UCSD-AML1 (cell line): Measurements from ENCODE around the gene TTC39A.
"Not testable (repeated sequence)": the region's sequence is repeated elsewhere in the genome, so short reads cannot be mapped to it uniquely, and the experiment has no call there.

Experiments
- DNase-seq: peaks from one replicate; lab custom pipeline; 2025; ENCODE audit not compliant: unreplicated experiment; lab: John Stamatoyannopoulos, UW

The TTC39A gene

DNA sequence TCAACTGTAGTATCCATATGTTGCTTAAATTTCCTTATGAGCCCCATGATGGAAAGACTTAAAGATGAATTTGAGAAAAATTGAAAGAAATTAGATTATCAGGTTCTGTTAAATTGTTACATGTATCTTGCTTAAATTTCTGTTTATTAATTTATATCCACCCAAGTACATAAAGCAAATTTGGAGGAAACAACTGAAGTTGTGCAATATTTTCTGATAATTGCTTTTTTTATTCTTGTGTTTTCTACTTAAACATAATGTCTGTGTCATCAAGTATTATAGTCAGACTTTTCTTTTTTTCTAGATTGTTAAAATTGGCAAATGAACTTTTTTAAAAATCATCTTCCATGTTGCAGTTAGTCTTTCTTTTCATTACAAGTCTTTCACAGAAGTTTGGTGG is 57.4 kb downstream of the TTC39A start:
- DNase-seq, result no peak

DNA sequence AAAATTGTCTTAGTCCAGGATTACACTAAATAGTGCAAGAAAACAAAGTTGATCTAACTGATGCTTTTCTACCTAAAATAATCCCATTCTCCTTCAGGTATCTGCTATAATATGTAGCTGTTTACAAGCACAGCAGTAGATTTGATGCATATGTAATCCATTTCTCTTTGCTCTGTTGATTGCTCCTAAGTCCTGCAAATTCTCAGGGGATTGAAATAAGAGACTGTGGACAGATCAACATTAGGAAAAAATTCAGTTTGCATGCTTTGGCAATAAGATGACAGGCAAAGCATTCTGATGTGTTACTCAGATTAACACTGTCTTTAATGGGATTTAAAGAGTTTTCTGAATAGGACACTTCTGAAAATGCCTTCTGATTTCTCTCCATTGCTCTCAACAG is 59.6 kb downstream of the TTC39A start:
- no peak for DNase-seq

DNA sequence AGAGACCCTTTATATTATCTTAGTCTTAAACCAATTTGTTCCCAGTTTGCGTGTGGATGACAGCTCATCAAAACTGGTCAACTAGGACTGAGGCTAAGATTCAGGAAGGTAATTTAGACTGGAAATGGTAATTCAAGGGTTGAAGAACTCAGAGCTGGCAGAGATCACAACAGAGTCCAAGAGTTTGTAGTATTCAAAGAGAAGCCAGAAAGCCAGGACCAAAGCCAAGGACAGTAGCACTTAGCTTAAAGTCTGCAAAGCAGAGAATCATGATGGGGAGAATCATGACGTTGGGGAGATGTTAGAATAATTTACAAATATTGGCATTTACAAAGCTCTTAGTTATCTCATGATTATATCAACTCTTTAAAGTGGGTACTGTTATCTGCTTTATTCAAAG is 61.7 kb downstream of the TTC39A start:
- DNase-seq, result no peak

DNA sequence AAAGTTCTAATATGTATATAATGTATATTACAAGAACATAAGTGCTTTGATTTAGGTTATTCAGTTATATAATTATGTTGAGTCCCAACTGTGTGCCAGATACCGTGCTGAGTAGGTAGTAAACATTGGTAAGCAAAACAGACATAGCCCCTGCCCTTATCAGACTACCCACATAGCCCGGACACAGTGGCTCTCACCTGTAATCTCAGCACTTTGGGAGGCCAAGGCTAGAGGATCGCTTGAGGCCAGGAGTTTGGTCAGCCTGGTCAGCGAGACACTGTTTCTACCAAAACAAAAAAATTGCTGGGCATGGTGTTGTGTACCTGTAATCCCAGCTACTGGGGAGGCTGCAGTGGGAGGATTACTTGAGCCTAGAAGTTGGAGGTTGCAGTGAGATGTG is 63.6 kb downstream of the TTC39A start:
- DNase-seq, result no peak

DNA sequence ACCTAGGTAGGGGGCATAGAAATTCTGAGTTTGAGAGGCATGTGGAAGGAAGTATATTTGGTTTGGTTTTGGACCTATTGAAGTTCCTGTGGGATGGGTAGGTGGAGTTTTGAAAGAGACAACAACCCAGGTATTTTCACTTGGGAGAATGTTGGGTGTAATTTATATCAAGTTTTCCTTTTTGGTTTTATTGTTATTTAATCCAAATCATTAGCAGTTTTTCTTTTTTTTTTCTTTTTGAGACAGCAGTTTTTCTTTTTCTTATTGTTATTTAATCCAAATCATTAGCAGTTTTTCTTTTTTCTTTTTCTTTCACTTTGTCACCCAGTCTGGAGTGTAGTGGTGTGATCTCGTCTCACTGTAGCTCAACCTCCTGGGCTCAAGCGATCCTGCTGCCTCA is 64.2 kb downstream of the TTC39A start:
- no peak for DNase-seq

DNA sequence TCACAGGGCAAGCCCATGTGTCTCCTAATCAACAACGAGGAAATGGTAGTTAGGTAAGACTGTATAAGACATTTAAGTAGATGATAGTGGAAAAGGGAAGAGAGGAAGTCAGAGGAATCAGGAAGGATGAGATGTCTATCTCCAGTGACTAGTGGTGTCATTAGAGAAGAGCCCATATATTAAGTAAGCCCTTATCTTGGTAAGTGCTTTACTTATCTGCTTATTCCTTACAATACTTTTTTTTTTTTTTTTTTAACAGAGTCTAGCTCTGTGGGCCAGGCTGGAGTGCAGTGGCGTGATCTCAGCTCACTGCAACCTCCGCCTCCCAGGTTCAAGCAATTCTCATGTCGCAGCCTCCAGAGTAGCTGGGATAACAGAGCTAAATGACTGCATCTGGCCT is 64.7 kb downstream of the TTC39A start:
- DNase-seq, result no peak

DNA sequence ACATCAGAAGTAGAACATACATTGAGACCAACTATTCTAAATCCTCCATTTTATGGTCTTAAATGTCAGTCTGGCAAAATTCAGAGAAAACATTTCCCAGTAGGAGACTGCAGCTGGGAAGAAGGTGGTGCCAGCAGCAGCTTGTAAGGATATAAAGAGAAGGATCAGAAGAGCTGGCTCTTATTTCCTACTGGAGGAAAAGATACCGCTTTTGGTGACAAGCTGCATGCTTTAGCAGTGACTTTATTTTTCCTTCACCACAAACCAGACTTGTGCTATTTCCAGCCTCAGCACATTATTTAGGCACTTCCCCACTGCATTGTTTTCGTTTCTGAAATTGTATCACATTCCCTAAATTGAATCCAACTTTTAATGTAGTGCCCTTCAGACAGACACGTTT is 65.9 kb downstream of the TTC39A start:
- DNase-seq, result no peak

DNA sequence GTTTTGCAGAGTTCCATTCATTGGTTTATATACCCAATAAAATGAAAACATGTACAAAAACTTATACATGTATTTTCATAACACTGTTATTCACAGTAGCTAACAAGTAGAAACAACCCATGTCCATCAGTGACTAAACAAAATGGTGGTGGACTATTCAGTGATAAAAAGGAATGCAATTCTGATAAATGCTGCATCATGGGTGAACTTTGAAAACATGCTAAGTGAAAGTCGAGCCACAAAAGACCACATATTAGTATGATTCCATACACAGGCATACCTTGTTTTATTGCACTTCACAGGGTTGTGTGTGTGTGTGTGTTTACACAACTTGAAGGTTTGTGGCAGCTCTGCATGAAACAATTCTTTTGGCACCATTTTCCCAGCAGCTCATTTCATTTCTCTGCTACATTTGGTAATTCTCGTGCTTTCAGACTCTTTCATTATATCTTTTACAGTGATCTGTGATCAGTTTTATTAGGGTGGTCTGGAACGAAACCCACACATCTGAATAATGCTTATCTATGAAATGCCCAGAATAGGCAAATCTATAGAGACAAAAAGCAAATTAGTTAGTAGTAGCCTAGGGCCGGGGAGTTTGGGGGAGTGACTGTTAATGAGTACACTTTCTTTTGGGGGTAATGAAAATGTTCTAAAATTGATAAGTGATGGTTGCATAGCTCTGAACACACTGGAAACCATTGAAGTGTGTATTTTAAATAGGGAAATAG is 67.0 kb downstream of the TTC39A start:
- DNase-seq, result no peak

DNA sequence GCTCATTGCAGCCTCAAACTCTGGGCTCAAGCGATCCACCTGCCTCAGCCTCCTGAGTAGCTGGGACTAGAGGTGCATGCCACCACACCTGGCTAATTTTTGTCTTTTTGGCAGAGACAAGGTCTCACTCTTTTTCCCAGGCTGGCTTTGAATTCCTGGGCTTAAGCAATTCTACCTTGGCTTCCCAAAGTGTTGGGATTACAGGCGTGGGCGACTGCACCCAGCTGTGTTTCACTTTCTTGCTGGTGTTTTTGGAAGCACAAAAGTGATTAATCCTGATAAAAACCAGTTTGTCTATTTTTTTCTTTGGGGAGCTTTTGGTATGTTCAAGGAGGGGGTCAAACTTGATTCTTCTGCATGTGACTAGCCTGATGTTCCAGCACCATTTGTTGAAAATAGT is 75.0 kb downstream of the TTC39A start:
- DNase-seq, result no peak

DNA sequence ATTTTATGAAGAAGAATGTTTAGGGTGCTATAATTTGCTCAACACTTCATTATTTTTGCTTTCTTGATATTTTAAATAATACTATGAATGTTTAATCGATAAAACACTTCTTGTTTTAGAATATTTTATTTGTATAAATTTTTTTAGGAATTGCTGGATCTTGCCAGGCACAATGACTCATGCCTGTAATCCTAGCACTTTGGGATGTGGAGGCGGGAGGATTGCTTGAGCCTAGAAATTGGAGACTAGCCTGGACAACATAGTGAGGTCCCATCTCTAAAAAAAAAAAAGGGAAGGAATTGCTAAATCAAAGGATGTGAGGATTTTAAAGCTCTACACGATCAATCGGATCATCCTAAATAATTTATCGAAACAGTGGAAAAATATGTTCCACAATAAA is 76.7 kb downstream of the TTC39A start:
- no peak for DNase-seq

DNA sequence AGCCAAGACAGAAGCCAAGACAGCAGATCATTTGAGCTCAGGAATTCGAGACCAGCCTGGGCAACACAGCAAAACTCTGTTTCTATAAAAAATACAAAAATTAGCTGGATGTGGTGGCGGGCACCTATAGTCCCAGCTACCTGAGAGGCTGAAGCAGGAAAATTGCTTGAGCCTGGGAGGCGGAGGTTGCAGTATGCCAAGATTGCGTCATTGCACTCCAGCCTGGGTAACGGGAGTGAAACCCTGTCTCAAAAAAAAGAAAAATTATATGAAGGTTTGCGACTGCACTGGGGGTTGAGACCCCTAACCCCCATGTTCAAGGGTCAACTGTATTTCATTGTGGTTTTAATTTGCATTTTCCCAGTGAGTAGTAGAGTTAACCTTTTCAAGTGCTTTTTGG is 78.0 kb downstream of the TTC39A start:
- DNase-seq, result no peak

DNA sequence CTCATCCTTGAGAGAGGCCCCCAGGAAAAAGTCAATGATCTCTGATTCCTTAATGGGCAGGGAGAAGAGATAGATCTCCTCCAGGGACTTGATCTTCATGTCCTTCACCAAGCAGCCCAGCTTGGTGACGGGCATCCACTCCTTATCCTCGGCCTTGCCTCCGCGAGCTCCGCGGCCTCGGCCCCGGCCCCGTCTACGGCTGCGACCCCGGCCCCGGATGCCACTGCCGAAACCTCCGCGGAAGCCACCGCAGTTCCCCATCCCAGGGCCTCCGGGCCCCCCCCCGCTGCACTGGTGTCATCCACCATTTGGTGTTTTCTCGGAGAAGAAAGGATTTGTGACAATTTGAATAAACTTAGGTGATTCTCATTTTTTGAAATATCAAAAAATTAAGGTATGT is 79.2 kb downstream of the TTC39A start:
- DNase-seq, result not testable (repeated sequence)

DNA sequence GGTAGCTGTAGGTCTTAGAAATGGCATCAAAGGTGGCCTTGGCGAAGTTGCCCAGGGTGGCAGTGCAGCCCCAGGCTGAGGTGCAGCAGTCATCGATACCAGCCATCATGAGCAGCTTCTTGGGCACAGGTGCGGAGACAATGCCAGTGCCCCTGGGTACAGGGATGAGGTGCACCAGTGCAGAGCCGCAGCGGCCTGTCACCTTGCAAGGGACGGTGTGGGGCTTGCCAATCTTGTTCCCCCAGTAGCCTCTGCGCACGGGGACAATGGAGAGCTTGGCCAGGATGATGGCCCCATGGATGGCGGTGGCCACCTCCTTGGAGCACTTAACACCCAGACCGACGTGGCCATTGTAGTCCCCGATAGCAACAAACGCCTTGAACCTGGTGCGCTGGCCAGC is 79.6 kb downstream of the TTC39A start:
- not testable (repeated sequence) for DNase-seq

DNA sequence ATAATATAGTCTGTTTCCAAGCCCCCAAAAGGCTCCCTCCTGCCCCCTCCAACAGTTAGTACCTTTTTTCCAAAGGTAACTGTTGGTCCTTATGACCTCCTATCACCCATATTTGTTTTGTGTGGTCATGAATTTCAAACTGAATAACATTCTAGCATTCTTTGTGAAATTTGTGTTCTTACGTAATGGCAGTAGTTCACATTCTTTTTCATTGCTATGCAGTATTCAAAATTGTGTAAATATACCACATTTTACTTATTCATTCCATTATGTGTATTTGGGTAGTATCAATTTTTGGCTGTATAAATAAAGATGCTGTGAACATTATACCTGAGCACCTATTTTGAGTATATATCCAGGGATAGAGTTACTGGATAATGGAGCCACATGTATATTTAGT is 80.9 kb downstream of the TTC39A start:
- no peak for DNase-seq

DNA sequence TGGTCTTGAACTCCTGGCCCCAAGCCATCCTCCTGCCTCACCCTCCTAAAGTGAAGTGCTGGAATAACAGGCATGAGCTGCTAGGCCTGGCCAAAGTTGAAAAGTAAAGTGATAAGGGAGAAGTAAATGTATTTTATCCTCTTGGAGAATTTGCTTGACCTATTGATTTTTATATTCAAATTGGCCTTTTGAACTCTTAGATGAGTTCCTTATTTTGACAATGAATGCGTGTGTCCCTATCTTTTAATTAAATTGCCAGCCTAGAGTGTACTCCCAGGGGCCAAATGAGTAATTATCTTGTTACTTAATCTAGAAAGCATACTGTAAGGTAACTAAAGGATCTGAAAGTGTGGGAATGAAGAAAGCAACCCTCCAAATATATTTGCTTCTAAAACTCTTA is 82.9 kb downstream of the TTC39A start:
- DNase-seq, result no peak

DNA sequence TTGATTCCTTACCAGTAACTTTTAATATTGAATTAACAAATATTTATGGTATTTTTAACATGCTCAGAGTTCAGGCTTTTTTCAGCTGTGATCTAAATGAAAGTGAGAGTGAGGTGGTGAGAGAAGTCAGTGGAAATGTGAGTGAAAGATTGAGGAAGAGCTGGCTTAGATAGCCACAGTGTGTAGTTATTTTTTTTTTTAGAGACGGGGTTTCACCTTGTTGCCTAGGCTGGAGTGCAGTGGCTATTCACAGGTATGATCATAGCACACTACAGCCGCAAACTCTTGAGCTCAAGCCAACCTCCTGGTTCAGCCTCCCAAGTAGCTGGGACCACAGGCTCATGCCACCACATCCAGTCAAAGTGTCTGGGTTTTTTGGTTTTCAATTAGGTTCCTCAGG is 83.3 kb downstream of the TTC39A start:
- DNase-seq, result no peak

DNA sequence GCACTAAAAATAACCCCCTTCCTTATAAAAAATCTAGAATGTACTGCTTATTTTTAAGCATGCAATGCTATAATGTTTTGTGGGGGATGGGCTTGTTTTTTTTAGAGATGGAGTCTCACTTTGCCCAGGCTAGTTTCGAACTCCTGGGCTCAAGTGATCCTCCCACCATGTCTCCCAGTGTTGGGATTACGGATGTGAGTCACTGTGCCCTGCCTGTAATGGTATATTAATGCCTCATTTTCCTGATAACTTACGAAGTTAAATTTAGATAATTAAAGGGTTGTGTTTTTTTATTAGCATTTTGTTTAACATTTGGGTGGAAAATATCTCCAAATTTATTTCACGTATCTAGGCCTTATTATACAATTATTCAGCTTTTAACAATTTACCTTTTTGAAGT is 87.8 kb downstream of the TTC39A start:
- no peak for DNase-seq

DNA sequence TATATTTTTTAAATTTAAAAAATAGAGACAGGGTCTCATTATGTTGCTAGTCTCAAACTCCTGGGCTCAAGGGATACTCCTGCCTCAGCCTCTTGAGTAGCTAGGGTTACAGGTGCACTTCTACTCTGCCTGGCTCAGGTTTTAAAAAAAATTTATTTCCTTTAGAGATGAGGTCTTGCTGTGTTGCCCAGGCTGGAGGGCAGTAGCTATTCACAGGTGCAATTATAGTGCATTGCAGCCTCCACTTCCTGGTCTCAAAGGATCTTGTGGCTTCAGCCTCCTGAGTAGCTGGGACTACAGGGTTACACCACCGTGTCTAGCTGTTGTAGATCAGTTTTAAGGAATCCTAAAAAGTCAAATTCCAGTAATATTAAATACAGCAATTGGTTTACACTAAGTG is 89.2 kb downstream of the TTC39A start:
- no peak for DNase-seq

DNA sequence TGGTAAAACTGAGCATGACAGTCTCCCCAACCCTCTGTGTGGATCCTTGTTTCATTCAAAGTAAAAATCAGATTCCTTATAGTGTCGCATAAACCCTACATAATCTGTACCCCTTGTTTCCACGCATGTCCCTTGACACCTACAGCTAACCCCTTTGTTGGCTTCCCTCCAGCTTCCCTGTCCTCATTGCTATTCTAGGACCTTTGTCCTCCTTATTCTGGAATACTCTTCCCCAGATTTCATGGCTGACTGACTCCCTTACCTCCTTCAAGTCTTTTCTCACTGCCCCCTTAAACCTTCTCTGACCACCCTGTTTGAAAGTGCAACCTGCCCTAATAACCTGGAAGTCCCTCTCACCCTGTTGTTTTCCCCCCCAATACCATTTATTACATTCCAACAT is 90.3 kb downstream of the TTC39A start:
- DNase-seq, result no peak

DNA sequence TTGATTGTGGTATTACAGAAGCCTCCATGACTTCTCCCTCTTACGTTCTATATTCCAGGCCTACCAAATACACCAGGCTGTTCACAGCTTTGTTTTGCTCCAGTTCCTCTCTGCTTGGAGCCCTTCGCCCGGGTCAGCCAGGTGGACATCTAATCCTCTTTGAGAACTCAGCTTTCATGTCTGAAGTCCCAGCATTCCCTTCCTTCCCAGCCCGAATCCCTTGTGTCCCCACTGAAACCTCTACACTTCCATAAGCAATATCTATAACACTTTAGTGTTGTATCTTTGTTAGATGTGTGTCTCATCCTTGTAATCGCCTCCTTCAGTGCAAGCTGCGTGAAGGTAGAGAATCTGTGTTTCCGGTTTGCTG is 92.3 kb downstream of the TTC39A start:
- no peak for DNase-seq

DNA sequence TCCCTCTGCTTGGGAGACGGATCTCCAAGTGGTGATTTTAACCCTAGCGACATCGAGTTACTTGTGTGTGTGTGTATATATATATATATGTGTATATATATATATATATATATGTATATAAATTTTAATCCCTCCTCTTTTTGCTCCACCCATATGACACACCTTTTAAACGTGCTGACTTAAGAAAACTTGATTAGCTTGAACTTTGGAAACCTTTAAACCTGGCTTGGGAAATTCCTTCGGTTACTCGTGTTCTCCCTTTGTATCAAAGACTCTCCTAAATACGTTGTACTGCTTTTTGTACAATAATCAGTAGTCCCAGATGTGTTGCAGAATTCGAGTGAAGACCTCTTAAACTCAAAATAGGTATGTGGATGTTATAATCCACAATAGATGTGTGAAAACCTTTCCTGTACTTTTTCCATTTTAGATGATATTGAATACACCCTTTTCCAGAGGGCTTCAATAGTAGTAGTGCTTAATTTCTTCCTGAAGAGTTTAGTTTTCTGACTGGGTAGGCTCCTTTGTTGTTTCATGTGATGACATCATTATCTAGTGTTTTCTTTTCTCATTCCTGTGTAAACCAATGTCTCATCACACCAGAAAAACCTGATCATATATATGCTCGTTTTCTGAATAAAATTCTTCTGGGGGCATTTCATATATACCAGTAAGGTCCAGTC is 92.9 kb downstream of the TTC39A start:
- no peak for DNase-seq
